ENCODE data around the gene ZFX.

- no peak for TF ChIP-seq POLR2A (IDR thresholded peaks at IDR 0.05)
- TF ChIP-seq CTCF (IDR thresholded peaks at IDR 0.05): no peak
Observed at GRCh38 chrX:24178441-24178840, 28.9 kb downstream of the ZFX start.

Data from adrenal gland (tissue), 5 donors.